ENCODE measurements around the gene MAJIN. TPM values are rescaled to one million over a fixed set of nuclear protein-coding genes. Genes with fewer than 3 reads are reported as not detected.
A peak's percentile ranks its signal among the peaks of the same experiment; 100 is the strongest.
"Not testable (repeated sequence)": the region's sequence is repeated elsewhere in the genome, so short reads cannot be mapped to it uniquely, and the experiment has no call there.

Gene MAJIN, protein sequence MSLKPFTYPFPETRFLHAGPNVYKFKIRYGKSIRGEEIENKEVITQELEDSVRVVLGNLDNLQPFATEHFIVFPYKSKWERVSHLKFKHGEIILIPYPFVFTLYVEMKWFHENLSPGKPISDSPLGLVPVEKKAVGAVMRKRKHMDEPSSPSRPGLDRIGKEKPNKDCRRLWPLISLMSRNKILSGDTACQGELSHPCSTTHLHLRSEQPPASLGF
- total RNA-seq = not detected

DNA sequence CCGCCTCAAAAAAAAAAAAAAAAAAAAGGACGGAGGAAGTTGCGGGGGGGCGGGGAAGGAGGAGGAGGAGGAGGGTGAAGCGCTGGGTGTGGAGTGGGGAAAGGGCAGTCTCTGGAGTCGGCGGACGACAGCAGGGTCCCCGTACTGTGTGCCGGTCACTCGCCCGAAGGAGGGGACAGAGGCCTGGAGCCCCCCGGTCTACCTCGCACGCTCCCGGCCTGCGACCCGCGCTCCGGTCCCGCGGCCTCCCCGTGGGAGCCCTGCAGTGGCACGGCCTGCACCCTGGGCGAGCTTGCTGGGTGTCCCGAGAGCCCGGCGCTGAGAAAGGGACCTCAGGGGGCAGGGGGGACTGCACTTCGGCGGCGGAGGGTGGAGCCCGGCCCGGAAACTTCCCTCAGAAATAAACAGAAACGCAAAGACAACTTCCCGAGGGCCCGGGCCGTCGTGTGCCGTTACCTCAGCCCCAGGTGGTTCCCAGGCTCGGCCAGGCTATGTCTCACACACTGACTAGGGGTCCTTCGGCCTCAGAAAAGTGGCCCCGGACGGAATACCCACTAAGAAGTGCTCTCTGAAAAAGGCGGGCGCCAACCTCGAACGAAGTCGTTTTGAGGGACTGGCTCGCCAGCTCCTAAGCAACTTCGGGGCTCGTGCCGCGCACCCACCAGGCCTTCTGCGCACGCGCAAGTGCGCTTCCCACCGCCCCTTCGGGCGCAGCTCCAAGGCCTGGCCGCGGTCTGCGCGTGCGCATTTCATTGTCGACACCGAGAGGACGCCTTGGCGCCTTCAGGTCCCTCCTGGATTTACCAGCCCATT is at the start of gene MAJIN:
TSS of gene MAJIN (minus strand) at position 688 of the 813 bp plus-strand sequence. CDS start 12,703 bp downstream, outside the sequence.
- POLR2A ChIA-PET = interaction anchor here (0.7 to 1.3 kb wide), 3 partner anchors 43 to 575 kb away, joined by 3 read pairs; partner anchors contain the start of genes ARL2 and PPP2R5B
- Mint-ChIP-seq H3K27me3 (peaks cover 5% of the 10 kb centered on the region), H3K36me3 (no peaks in the 10 kb centered on the region), H3K27ac (peak within 1 kb of the TSS; percentile 58), H3K4me1 (peaks cover 14% of the 10 kb centered on the region), H3K4me3 (peak within 1 kb of the TSS; percentile 66), H3K9me3 (no peaks in the 10 kb centered on the region)
- ATAC-seq (ENCODE audit: low read depth) (peak; percentile 90), DNase-seq (peak; percentile 90)

DNA sequence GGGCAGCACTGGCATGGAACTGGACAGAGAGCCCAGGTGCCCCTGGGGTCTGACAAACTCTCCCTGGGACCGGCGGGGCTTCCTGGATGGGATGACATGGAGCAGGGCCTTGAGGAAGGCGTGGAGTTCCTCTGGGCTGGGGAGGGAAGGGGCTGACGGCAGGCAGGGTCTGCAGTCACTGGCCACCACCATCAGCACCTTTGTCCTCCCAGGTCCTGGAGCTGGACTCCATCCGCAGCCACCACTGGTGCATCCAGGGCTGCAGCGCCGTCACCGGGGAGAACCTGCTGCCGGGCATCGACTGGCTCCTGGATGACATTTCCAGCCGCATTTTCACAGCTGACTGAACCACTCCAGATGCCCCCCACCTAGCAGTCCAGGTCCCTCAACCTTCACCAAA is 49.6 kb upstream of the MAJIN start:
- Mint-ChIP-seq H3K27me3 (no peaks in the 10 kb centered on the region), H3K27ac (no peak overlapping the region), H3K4me3 (no peak overlapping the region), H3K9me3 (no peaks in the 10 kb centered on the region), H3K36me3 (peaks cover 14% of the 10 kb centered on the region), H3K4me1 (peaks cover 15% of the 10 kb centered on the region)
- ATAC-seq (ENCODE audit: low read depth) (no peak), DNase-seq (no peak)
- POLR2A ChIA-PET = no interaction called here

DNA sequence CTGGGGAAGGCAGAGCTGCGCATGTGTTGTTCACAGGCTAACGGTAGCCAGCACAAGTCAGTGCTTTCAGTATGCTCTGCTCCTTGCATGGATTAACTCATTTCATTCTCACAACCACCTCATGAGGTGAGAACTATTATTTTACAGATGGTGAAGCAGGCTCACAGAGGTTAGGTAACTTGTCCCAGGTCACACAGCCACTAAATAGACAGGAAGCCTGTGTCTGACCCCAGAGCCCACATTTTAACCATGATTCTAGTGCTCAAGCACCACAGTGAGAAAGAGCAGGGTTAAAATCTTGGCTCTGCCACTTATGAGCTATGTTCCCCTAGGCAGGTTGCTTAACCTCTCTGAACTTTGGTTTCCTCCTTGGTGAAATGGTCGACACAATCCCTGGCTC is 49.1 kb upstream of the MAJIN start:
- Mint-ChIP-seq H3K4me1 (peaks cover 19% of the 10 kb centered on the region), H3K27ac (no peak overlapping the region), H3K27me3 (no peaks in the 10 kb centered on the region), H3K36me3 (peaks cover 17% of the 10 kb centered on the region), H3K4me3 (no peak overlapping the region), H3K9me3 (no peaks in the 10 kb centered on the region)
- POLR2A ChIA-PET = no interaction called here
- DNase-seq (no peak), ATAC-seq (ENCODE audit: low read depth) (peak; percentile 57)

DNA sequence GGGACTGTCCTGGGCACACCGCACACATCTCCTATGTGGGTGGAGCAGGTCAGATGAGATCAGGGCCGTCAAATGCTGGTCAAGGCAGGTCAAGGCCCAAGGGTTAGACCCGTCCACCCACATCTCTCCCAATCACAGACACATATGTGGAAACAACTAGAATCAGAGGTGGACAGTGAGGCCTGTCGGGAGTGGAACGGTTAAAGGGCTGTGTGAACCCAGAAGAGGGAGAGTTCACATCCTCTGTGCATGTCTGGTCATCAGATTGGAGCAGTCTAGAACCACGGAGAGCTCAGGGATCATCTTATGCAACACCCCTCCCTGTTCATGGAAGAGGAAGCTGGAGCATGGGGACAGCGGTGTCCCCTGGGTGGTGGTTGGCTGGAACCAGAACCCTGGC is 47.9 kb upstream of the MAJIN start:
- POLR2A ChIA-PET = no interaction called here
- Mint-ChIP-seq H3K27me3 (no peaks in the 10 kb centered on the region), H3K4me3 (no peak overlapping the region), H3K27ac (no peak overlapping the region), H3K9me3 (no peaks in the 10 kb centered on the region), H3K36me3 (peaks cover 17% of the 10 kb centered on the region), H3K4me1 (peaks cover 24% of the 10 kb centered on the region)
- DNase-seq (no peak), ATAC-seq (ENCODE audit: low read depth) (no peak)

DNA sequence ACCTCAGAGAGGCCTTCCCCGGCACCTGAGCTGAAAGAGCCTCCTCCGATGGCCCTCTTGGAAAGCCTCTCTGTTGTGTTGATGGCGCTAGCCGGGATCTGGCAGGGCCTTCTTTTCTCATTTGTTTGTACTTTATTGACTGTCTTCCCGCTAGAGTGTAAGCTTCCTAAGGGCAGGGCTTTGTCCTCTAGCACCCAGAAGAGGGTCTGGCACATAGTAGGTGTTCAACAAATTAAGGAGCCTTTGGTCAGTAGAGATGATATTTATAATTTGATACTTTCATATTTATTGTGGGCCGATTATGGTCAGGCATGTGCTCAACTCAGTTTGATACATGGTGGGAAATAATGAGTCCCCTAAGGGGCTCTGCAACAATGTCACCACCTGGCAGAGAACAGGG is 46.0 kb upstream of the MAJIN start:
- no peaks in the 10 kb centered on the region for H3K27me3 Mint-ChIP-seq
- POLR2A ChIA-PET = interaction anchor here (0.6 kb wide), 1 partner anchor 9 kb away, joined by 5 read pairs; no protein-coding TSS in a partner anchor
- DNase-seq (no peak), ATAC-seq (ENCODE audit: low read depth) (no peak)
- H3K27ac Mint-ChIP-seq = no peak overlapping the region
- peaks cover 28% of the 10 kb centered on the region for H3K4me1 Mint-ChIP-seq
- H3K4me3 Mint-ChIP-seq = no peak overlapping the region
- no peaks in the 10 kb centered on the region for H3K9me3 Mint-ChIP-seq
- peaks cover 17% of the 10 kb centered on the region for H3K36me3 Mint-ChIP-seq

DNA sequence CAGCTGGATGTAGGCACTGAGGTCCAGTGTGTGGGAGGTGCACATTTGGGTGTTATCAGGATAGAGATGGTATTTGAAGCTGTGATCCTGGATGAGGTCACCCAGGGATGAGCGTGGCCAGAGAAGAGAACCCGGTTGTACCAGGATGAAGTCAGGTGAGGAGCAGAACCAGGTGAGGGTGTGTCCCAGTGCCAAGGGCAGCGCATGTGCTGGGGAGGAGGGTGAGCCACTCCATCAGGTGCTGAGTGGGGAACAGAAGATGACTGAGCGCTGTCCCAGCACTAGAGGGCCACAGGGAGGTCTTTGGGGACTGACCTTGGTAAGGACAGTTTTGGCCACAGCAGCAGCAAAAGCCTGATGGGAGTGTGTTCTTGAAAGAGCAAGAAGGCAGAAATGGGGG is 44.8 kb upstream of the MAJIN start:
- ATAC-seq (ENCODE audit: low read depth) (no peak), DNase-seq (no peak)
- H3K4me1 Mint-ChIP-seq = peaks cover 27% of the 10 kb centered on the region
- no peaks in the 10 kb centered on the region for H3K9me3 Mint-ChIP-seq
- H3K27ac Mint-ChIP-seq = peak overlapping the region; percentile 3
- H3K4me3 Mint-ChIP-seq = no peak overlapping the region
- POLR2A ChIA-PET = interaction anchor here (0.7 kb wide), 1 partner anchor 10 kb away, joined by 4 read pairs; no protein-coding TSS in a partner anchor
- H3K36me3 Mint-ChIP-seq = peaks cover 15% of the 10 kb centered on the region
- no peaks in the 10 kb centered on the region for H3K27me3 Mint-ChIP-seq

DNA sequence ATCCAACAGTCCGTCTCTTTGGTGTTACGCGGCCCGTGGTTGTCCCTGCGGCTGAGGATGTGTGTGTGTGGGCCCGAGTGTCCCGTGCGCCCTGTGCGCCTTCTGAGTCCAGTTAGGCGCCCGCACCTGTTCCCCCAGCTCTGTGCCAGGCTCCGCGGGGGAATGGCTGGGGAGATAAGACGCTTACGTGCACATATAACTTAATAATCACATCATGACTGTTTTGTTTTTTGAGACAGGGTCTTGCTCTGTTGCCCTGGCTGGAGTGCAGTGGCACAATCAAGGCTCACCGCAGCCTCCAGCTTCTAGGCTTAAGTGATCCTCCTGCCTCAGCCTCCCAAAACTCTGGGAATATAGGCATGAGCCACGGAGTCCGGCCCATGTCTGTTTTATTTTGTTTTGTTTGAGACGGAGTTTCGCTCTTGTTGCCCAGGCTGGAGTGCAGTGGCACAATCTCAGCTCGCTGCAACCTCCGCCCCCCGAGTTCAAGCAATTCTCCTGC is 42.9 kb upstream of the MAJIN start:
- H3K27ac Mint-ChIP-seq = peak overlapping the region; percentile 91
- DNase-seq = no peak
- ATAC-seq (ENCODE audit: low read depth) = no peak
- H3K9me3 Mint-ChIP-seq = no peaks in the 10 kb centered on the region
- peaks cover 20% of the 10 kb centered on the region for H3K4me1 Mint-ChIP-seq
- H3K27me3 Mint-ChIP-seq = no peaks in the 10 kb centered on the region
- H3K36me3 Mint-ChIP-seq = peaks cover 15% of the 10 kb centered on the region
- POLR2A ChIA-PET = interaction anchor here (0.7 to 3.5 kb wide), 22 partner anchors 10 to 167 kb away, joined by 3 to 22 read pairs (median 4); partner anchors contain the start of genes CAPN1, CDCA5, FAU and MAJIN
- peak overlapping the region; percentile 91 for H3K4me3 Mint-ChIP-seq

DNA sequence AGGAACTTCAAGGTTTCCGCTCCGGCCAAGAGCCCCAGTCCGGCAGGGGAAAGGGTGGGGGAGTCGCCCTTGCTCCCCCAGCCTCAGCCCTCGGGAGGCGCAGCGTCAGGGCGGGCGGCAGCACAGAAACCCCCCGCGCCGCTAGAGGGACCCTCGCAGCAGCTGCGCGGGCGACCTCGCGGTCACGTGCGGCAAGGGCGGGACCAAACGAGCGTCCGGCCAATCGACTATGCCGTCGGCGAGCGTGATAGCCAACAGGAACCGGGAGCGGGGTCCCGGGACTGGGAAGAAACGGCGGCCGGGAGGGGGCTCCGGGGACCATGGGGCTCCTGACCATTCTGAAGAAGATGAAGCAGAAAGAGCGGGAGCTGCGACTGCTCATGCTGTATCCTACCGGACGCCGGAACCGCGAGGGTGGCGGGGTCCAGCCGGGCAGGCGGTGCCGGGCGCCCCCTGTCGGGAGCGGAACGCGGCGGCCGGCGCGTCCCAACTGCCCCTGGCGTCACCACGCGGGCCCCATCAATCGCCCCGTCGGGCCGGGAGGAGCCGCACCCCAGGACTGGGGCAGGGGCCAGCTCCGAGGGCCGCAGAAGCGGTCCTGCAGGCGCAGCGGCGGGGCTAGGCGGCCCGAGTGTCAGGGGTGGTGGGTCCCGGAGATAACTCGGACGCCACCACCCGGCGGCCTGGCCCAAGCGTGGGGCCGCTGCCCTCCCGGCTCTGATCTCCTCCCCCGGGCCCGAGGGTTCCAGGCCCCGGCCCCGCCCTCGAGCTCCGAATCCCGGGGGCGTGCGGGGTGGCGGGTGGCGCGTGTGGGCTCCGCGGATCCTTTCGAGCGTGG is 42.2 kb upstream of the MAJIN start, which contains the start of gene ARL2:
TSS of gene ARL2 (plus strand) at position 273 of the 838 bp plus-strand sequence. CDS start at position 321, 48 bp downstream.
- H3K9me3 Mint-ChIP-seq = no peaks in the 10 kb centered on the region
- H3K36me3 Mint-ChIP-seq = peaks cover 15% of the 10 kb centered on the region
- peak within 1 kb of the TSS; percentile 98 for H3K27ac Mint-ChIP-seq
- POLR2A ChIA-PET = interaction anchor here (0.9 to 3.5 kb wide), 22 partner anchors 10 to 167 kb away, joined by 3 to 22 read pairs (median 4); partner anchors contain the start of genes CAPN1, CDCA5, MAJIN and PPP2R5B
- H3K27me3 Mint-ChIP-seq = no peaks in the 10 kb centered on the region
- H3K4me1 Mint-ChIP-seq = peaks cover 20% of the 10 kb centered on the region
- DNase-seq (peak; percentile 90), ATAC-seq (ENCODE audit: low read depth) (peak; percentile 75)
- peak within 1 kb of the TSS; percentile 91 for H3K4me3 Mint-ChIP-seq

DNA sequence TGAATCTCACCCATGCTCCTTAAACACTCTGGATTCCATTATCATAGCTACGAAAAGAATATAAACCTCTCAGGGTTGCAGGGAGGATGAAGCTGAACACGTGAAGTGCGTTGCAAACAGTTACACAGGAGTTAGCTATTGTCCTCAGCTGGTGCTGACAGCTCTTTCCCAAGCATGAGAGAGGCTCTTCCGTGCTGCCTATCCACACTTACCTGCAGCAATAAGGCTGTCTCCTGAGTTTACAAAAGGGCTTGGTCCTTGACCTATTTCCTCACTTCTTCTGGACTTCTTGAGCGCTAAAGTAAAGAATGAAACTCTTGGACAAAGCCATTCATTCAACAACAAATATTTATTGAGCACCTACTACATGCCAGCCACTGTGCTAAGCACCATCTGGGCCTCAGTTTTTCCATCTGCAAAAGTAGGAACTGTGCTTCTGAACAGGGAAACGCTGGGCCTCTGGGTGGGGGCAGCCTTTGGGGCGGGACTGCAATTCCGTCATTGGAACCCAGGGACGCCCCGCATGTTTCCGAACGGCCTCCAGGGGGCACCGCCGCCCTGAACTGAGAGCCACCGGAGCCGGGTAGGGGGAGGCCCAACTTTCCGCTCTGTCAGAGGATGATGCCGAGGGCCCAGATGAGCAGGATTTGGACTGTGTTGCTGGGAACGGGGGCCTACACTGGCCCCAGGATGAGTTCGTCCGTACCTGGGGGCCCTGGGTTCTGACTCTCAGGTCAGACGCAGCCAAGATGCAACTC is 41.4 kb upstream of the MAJIN start:
- H3K4me3 Mint-ChIP-seq = peak overlapping the region; percentile 91
- H3K4me1 Mint-ChIP-seq = peaks cover 20% of the 10 kb centered on the region
- DNase-seq = peak; percentile 91
- H3K9me3 Mint-ChIP-seq = no peaks in the 10 kb centered on the region
- ATAC-seq (ENCODE audit: low read depth) = peak; percentile 86
- H3K27me3 Mint-ChIP-seq = no peaks in the 10 kb centered on the region
- H3K27ac Mint-ChIP-seq = peak overlapping the region; percentile 98
- peaks cover 12% of the 10 kb centered on the region for H3K36me3 Mint-ChIP-seq
- POLR2A ChIA-PET = interaction anchor here (0.7 to 3.5 kb wide), 17 partner anchors 12 to 169 kb away, joined by 3 to 22 read pairs (median 6); partner anchors contain the start of genes BATF2, CAPN1, SAC3D1 and SNX15

DNA sequence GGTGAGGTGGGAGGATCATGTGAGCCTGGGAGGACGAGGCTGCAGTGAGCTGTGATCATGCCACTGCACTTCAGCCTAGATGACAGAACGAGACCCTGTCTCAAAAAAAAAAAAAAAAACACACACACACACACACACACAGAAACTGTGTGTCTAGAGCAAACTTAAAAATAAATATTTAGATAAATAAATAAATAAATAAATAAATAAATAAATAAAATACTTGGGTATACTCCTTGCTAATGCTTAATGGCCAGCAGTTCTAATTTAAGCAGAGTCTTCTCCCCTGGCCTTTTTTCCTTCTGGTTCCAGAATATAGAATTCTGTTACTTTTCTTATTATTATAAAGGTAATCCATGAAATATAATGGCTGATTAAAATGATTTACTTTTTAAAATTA is 37.0 kb upstream of the MAJIN start:
- POLR2A ChIA-PET = interaction anchor here (0.7 kb wide), 1 partner anchor 9 kb away, joined by 5 read pairs; no protein-coding TSS in a partner anchor
- Mint-ChIP-seq H3K36me3 (no peaks in the 10 kb centered on the region), H3K27me3 (no peaks in the 10 kb centered on the region), H3K9me3 (no peaks in the 10 kb centered on the region), H3K4me3 (no peak overlapping the region), H3K4me1 (peaks cover 7% of the 10 kb centered on the region), H3K27ac (no peak overlapping the region)
- DNase-seq (no peak), ATAC-seq (ENCODE audit: low read depth) (no peak)

DNA sequence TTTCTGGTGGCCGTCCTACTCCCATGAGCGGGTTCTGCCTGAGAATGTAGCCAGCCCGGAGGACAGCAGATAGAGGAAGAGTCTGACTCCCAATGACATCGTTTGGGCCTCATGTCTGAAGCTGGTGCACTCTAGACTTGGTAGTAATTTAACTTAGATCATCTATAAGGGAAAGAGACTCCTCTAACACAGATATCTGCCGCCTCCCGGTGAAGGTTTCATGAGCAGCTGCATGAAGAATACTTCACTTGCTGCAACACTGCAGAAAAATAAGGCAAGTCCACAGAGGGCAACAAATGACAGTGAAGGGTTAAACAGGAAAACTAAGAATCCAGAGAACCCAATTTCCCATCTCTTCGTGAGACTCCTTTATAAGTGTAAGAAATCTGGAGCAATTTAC is 36.1 kb upstream of the MAJIN start:
- no peak overlapping the region for H3K4me3 Mint-ChIP-seq
- H3K4me1 Mint-ChIP-seq = peaks cover 3% of the 10 kb centered on the region
- no peak overlapping the region for H3K27ac Mint-ChIP-seq
- no peaks in the 10 kb centered on the region for H3K36me3 Mint-ChIP-seq
- no peaks in the 10 kb centered on the region for H3K9me3 Mint-ChIP-seq
- POLR2A ChIA-PET = no interaction called here
- ATAC-seq (ENCODE audit: low read depth) (no peak), DNase-seq (no peak)
- no peaks in the 10 kb centered on the region for H3K27me3 Mint-ChIP-seq

DNA sequence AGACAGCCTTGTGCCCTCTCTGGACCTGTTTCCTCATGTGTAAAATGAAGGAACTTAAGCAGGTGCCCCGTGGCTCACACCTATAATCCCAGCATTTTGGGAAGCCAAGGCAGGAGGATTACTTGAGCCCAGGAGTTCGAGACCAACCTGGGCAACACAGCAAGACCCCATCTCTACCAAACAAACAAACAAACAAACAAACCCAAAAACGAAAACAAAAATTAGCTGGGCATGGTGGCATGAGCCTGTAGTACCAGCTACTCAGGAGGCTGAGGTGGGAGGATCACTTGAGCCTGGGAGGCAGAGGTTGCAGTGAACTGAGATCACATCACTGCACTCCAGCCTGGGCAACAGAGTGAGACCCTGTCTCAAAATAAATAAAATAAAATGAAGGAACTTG is 32.1 kb upstream of the MAJIN start:
- H3K36me3 Mint-ChIP-seq; ATAC-seq (ENCODE audit: low read depth); H3K4me1 Mint-ChIP-seq; H3K9me3 Mint-ChIP-seq; DNase-seq; H3K4me3 Mint-ChIP-seq; H3K27me3 Mint-ChIP-seq; H3K27ac Mint-ChIP-seq: not testable (repeated sequence)
- POLR2A ChIA-PET = interaction anchor here (1.3 kb wide), 1 partner anchor 11 kb away, joined by 3 read pairs; no protein-coding TSS in a partner anchor

Measured in activated naive CD8-positive, alpha-beta T cell treated with anti-CD3 and anti-CD28 coated beads, Interleukin-2, amount 10 ng/mL, durations not matched to agents 7 days and 5 days (primary cell).